Stimulated activated CD4-positive, alpha-beta T cell treated with anti-CD3 and anti-CD28 coated beads, Interleukin-1b, Interleukin-23, amount 100 ng/mL, for 48 hours (primary cell): Measurements from ENCODE around the gene HECTD4.

Experiments
- DNase-seq: peaks from one replicate; pipeline ENCODE4 v3.0.0-alpha.2; 2020

HECTD4 gene

GRCh38 chr12:112314981-112315380 is 67.2 kb downstream of the HECTD4 start:
- no peak for DNase-seq

DNA sequence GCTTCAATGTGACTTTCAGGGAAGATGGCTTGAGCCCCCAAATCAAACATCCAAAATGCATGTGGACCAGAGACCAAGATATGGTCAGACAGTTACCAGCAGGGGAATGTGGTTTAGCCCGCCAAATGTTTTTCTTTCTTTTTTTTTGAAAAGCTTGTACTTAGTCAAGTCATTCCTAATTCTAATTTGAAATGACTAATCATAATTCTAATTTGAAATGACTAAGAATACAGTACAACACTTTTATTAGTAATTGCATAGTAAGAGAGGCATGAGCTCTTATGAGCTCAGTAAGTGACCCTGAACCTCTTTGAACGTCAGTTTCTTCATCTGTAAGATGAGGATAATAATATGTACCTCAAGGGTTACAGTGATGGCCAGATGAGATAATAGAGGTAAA is 72.4 kb downstream of the HECTD4 start:
- no peak for DNase-seq

- DNase-seq, result no peak
Observed at GRCh38 chr12:112308652-112309051, 73.6 kb downstream of the HECTD4 start.

DNA sequence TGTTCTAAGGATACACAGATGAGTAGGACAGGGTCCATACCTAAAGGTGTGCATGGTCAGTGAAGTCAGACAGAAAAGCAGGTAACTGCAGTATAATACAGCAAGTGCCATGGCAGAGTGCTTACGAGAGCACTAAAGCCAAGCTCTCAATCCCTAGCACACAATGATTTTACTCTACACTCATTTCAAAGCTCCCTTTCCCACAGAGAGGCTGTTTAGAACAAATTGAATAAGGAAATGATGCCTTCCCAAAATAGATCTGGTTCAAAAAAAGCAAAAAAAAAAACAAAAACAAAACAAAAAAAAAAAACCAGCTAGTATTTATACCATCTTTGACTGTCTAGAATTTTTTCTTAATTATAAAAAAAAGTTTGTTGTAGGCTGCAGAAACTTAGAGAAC is 74.1 kb downstream of the HECTD4 start:
- no peak for DNase-seq

DNA sequence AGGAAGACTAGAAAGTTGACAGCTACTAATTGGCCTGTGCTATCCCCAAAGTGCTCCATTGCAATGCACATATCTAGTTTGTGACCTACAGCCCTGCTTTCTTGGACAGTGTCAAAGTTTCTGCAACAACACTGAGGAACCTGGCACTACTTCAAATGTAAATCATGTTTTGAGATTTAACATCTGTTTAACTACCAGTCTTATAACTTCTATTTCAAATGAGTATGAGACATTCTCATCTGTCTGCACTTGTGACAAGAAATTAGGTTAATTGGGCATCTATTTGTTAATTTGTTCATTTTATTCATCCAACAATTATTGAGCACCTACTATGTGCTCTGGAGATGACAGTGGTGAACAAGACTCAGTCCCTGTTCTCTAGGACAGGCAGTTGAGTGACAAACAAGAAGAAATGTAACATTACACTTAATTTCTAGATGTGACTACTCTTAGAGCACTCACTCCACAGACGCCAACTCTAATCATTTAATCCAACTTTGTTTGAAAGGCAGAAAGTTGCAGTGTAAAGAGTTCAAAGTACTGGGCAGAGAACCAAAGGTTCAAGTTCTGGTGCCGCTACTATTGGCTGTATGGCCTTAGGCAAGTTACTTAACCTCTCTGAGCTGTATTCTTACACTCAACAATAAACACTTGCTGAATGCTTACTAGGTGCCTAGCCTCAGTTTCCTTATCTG is 74.8 kb downstream of the HECTD4 start:
- no peak for DNase-seq

DNA sequence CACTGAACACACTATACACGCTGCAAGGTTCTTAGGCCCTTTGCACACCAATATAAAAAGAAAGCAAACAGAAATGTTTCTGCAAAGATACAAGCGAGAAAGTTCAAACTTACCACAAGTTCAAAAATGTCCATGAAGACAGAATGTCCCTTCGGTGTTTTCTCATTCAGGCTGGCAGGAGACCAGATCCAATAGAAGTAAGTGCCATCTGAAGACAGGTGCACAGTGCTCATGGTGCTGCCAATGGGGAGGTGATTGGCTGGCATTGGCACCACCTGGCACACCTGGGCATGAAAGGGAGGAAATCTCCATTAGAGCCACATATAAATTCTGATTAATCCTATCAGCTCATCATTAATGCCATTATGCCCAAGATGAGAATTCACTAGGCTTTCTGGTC is 76.3 kb downstream of the HECTD4 start:
- DNase-seq, result no peak

DNA sequence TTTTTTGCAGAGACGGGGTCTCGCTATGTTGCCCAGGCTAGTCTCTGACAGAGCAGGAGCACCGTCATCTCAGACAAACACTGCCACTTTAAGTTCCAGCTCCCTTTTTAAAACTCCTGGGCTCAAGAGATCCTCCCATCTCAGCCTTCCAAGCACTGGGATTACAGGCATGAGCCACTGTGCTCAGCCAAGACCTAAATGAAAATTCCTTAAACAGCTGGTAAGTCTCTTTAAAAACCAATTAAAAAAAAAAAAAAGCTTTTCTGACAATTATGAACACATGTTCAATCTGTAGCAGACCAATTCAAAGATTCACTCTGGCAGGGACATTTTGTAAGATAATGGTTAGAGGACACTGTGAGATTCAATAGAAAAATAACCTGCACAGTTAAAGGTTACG is 77.8 kb downstream of the HECTD4 start:
- no peak for DNase-seq

DNA sequence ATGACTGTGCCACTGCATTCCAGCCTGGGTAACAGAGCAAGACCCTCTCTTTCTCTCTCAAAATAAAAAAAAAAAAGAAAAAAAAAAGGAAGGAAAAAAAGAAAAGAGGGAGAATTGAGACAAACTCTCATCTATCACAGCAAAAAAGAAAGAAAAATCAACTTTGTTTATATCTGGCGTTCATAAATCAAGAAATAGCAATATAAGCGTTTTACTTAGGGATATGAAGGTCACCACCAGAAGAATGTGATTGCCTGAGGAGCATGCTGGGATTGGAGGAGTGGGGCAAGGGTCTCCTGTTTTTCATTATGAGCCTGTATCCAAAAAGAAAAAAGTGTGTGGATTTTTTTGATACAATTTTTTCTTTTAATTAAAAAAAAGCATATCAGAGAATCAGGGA is 78.4 kb downstream of the HECTD4 start:
- no peak for DNase-seq

DNA sequence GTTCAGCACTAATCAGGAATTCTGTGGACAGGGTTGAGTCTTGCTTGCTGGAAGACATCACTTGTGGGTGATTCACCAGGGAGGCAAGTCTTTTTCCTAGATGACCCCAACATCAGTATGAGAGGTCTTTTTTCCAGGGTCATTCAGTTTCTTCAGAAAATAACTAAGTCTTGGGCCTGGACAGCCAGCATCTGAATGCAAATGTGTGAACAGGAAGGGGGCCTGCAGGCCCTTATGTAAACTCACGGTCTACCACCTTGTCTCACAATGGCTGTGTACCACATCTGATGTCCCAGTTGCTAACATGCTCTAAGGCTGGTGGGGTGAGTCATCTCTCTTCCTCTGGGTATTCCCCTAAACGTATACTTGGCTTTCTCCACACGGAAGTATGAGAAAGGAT is 79.2 kb downstream of the HECTD4 start:
- peak; percentile 57 for DNase-seq

DNA sequence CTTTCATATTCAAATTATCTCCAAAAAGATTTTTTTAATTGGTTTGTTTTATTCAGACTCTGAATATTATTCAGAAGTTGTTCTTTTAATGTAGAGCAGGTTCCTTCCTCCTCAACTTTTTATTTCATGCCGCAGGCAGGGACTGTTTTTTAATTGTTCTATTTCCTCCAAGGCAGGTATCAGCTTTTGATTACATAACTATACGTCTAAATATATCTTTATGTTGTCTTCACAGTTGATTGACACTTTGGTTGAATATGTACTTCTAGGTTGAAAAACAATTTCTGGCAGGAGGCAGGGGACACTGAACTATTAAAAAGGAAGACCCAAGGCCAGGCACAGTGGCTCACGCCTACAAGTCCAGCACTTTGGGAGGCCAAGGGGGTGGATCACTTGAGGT is 82.5 kb downstream of the HECTD4 start:
- no peak for DNase-seq

GRCh38 chr12:112297188-112297587 is 85.0 kb downstream of the HECTD4 start:
- no peak for DNase-seq

DNA sequence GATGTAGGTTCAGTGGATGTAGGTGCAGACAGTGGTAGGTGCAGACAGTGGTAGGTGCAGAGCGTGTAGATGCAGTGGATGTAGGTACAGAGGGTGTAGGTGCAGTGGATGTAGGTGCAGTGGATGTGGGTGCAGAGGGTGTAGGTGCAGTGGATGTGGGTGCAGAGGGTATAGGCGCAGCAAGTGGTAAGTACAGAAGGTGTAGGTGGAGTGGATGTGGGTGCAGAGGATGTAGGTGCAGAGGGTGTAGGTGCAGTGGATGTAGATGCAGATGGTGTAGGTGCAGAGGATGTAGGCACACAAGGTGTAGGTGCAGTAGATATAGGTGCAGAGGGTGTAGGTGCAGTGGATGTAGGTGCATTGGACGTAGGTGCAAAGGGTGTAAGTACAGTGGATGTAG is 86.0 kb downstream of the HECTD4 start:
- no peak for DNase-seq

DNA sequence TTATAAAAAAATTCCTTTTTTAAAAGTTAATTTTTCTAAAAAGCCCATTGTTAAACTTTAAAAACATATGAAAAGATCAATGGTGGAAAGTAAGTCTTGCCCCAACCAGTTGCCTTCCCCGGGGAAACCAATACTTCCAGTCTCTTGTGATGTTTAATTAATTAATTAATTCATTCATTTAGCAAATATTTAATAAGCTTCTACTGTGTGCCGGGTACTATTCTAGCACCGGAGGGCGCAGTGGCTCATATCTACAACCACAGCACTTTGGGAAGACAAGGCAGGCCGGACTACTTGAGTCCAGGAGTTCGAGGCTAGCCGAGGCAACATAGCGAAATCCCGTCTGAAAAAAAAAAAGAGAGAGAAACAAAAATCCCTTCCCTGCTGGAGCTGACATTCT is 87.4 kb downstream of the HECTD4 start:
- no peak for DNase-seq

GRCh38 chr12:112288638-112289037 is 93.6 kb downstream of the HECTD4 start:
- no peak for DNase-seq

DNA sequence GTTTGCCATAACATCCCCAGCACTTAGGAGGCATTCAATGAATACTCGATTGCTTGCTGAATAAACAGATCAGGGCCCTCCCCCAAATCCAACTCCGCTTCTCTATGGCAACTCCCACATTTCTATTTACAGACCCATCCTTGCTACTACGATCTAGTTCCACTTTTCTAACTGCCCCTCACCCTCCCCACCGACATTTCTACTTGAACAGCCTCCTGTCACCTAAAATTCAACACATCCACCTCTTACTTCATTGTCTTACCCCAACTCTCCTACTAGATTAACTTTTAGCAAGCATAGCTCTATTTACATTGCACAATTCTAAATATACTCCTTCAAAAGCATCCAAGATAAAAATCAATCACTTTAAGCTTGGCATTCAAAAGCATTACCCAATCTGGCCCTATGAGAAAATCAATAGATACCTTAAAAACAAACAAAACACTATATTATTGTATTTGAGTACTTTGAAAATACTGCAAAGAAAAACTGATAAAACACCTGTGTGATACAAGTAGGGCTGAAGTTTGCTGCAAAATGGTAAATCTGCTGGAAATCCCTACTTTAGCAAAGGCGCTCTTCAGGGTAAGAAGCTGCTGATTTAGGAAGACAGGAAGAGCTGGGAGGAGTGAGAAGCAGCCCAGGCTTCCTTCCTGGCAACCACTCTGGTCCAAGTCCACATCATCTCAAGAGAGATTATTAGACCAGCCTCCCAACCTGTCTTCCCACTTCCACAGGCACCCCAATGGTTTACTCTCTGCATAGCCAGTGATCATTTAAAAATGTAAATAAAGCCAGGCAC is 96.4 kb downstream of the HECTD4 start:
- DNase-seq, result no peak

GRCh38 chr12:112283546-112283945 is 98.7 kb downstream of the HECTD4 start:
- DNase-seq, result no peak

DNA sequence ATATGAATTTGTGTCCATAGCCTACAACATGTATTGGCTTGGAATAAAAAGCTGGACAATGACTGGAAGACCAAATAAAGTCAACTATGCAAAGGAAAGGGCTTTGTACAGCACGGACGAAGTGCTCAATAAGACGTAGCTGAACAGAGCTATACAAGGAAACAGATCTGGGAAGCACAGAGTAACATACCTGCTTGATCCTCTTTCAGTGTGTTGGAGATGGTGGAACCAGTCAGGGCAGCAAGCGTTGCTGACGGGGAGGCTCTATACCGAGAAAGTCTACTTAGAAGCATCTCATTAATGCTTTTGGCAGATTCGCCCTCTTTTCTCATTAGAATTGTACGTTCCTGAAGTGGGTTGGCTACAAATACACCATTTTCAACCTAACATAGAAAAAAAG is 99.3 kb downstream of the HECTD4 start:
- no peak for DNase-seq

DNA sequence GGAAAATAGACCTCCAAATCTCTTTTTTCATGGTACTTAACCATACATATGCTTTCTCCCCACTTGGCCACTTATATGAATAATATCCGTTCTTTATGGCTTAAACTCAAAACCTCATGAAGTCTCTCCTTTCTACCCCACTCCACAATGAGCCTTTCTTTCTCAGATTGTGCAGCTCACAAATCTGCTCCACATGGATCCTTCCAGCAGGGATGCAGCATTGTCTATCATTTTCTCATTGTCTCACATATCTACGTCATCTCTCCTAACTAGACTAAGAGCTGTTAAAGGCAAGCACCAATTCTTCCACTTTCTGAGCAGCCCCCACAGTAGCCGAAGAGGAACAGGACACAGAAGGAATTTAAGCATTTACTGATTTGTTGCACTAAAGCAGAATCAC is 106.4 kb downstream of the HECTD4 start:
- DNase-seq, result no peak

DNA sequence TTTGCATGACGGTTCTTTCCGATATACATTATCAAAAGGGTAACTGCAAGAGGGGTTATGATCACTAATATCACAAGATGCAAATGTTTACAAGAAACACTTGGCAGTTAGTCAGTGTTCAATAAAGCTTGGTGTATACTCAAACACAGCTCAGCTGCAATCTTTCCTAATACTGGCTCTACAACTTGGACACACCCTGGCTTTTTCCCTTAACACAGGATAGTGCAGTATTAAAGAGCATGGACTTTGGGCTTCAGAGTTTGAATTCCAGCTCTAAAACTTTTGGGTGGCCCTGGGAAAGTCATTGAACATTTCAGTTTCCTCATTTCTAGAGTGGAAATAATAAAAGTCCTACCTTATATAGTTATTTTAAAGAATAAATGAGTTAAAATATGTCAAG is 107.0 kb downstream of the HECTD4 start:
- DNase-seq, result no peak

- DNase-seq, result no peak
Observed at GRCh38 chr12:112270673-112271072, 111.6 kb downstream of the HECTD4 start.

DNA sequence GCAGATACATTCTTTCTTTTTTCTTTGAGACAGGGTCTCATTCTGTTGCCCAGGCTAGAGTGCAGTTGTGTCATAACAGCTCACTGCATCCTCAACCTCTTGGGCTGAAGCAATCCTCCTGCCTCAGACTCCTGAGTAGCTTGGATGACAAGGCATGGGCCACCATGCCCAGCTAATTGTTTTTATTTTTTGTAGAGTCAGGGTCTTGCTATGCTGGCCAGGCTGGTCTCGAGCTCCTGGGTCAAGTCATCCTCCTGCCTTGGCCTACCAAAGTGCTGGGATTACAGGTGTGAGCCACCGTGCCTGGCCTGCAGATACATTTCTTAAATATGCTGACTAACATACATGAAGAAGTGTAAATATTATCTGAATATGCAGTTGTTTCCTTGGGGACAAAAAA is 115.8 kb downstream of the HECTD4 start:
- no peak for DNase-seq

GRCh38 chr12:112261559-112261958 is 120.7 kb downstream of the HECTD4 start:
- no peak for DNase-seq

DNA sequence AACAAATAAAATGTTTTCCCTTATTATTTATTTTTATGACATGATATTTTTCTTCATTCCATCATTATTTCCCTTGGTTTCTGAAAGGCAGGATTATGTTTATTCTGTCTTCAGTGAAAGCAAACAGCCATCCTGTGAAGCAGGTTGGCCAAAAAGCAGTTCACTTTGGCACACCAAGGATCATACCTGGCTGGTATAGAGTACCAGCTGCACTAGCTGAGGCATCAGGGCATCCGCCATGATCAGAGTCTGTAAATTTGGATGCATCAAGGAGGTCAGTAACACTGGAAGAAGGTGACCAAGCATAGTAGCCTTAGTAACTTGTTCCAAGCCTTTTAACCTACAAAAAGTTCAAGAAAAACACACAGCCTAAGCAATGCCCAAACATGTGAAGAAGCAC is 123.3 kb downstream of the HECTD4 start:
- DNase-seq, result no peak

- no peak for DNase-seq
Observed at GRCh38 chr12:112256780-112257179, 125.5 kb downstream of the HECTD4 start.

GRCh38 chr12:112252184-112252583 is 130.0 kb downstream of the HECTD4 start:
- DNase-seq, result no peak
